Measurements from ENCODE around the gene CPED1. TPM values are rescaled to one million over a fixed set of nuclear protein-coding genes. Genes with fewer than 3 reads are reported as not detected.

The CPED1 gene
- total RNA-seq, 1 experiment from 2014 or later: 0.13 TPM

DNA sequence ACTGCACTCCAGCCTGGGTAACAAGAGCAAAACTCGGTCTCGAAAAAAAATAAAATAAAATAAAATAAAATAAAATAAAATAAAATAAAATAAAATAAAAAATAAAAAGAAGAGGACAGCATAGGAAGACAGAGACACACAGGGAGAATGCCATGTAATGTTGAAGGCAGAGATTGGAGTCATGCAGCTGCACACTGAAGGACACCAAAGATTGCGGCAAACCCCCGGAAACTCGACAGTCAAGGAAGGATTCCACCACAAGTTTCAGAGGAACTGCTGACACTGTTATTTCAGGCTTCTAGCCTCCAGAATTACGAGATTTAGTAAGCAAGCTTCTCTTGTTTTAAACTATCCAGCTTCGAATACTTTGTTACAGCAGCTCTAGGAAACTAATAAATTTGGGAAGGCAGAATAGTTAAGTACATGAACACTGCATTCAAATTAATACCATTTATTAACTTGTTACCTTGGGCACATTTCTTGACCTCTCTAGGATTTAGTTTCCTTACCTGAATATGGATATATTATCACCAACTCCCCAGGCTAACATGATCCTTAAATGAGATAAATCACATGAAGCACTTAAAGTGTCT is 9.5 kb downstream of the CPED1 start:
- H3K18ac ChIP-seq (ENCODE audit: insufficient read length, low read depth, low read length): no peak overlapping the region
- no CpG with 5 or more reads among the region's 7 CpGs for WGBS (ENCODE audit: extremely low coverage, insufficient read length, low lambda C conversion rate)
- Mint-ChIP-seq H3K36me3 (ENCODE audit: insufficient read depth in 1 of 3, low read depth in 3 of 3) (no peaks in the 10 kb centered on the region), H3K27me3 (ENCODE audit: low read depth) (no peaks in the 10 kb centered on the region), H3K9me3 (no peaks in the 10 kb centered on the region), H3K4me1 (peaks cover 2 to 3% of the 10 kb centered on the region in 2 experiments), H3K4me3 (no peak overlapping the region), H3K27ac (no peak overlapping the region)
- no peaks in the 10 kb centered on the region for H4K20me1 ChIP-seq (ENCODE audit: control insufficient read depth, insufficient read depth, insufficient read length)
- H3K56ac ChIP-seq (ENCODE audit: insufficient read length, low read depth, low read length): no peak overlapping the region
- H2AK5ac ChIP-seq (ENCODE audit: insufficient read length, low read length): no peak overlapping the region
- DNase-seq: no peak
- no peaks in the 10 kb centered on the region for H3K79me1 ChIP-seq (ENCODE audit: insufficient read depth, low read depth, low read length, poor library complexity, severe bottlenecking)
- H4K91ac ChIP-seq (ENCODE audit: insufficient read length, low read depth, low read length): no peak overlapping the region
- no peak overlapping the region for H3K4ac ChIP-seq (ENCODE audit: low read depth, low read length)
- H3K9me3 ChIP-seq (ENCODE audit: control insufficient read depth, low read depth, low read length): no peaks in the 10 kb centered on the region
- H4K5ac ChIP-seq (ENCODE audit: insufficient read length, low read depth, low read length): no peak overlapping the region
- H2BK12ac ChIP-seq (ENCODE audit: insufficient read length, low read depth, low read length): no peak overlapping the region
- no peak overlapping the region for H2BK120ac ChIP-seq (ENCODE audit: low read depth, low read length, poor library complexity, severe bottlenecking)
- no peak overlapping the region for H4K8ac ChIP-seq (replicated peaks; ENCODE audit: insufficient read length, low read depth, low read length)
- no peak overlapping the region for H2BK5ac ChIP-seq (ENCODE audit: insufficient read length, low read length)
- no peaks in the 10 kb centered on the region for H3K79me2 ChIP-seq (ENCODE audit: insufficient read depth, low read length)
- H3T11ph ChIP-seq (ENCODE audit: low read length): no peak overlapping the region
- no peak overlapping the region for H2BK15ac ChIP-seq (ENCODE audit: low read depth, low read length)
- no peak overlapping the region for H3K27ac ChIP-seq (ENCODE audit: insufficient read length, low read depth, low read length)
- no peak overlapping the region for H3K9ac ChIP-seq (ENCODE audit: extremely low read depth, insufficient read length, low read length)
- H3K14ac ChIP-seq (ENCODE audit: insufficient read depth, low read length): no peak overlapping the region
- no peak overlapping the region for H3K4me2 ChIP-seq (ENCODE audit: insufficient read depth, insufficient read length, low read length)
- no peaks in the 10 kb centered on the region for H3K23me2 ChIP-seq (ENCODE audit: insufficient read length, low read depth, low read length, poor library complexity, severe bottlenecking)
- H2BK20ac ChIP-seq (ENCODE audit: low read depth, low read length, poor library complexity, severe bottlenecking): no peak overlapping the region
- TF ChIP-seq, protein P1, sequence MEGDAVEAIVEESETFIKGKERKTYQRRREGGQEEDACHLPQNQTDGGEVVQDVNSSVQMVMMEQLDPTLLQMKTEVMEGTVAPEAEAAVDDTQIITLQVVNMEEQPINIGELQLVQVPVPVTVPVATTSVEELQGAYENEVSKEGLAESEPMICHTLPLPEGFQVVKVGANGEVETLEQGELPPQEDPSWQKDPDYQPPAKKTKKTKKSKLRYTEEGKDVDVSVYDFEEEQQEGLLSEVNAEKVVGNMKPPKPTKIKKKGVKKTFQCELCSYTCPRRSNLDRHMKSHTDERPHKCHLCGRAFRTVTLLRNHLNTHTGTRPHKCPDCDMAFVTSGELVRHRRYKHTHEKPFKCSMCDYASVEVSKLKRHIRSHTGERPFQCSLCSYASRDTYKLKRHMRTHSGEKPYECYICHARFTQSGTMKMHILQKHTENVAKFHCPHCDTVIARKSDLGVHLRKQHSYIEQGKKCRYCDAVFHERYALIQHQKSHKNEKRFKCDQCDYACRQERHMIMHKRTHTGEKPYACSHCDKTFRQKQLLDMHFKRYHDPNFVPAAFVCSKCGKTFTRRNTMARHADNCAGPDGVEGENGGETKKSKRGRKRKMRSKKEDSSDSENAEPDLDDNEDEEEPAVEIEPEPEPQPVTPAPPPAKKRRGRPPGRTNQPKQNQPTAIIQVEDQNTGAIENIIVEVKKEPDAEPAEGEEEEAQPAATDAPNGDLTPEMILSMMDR (conservative IDR thresholded peaks at IDR 0.05): no peak
- H3K4me1 ChIP-seq (ENCODE audit: insufficient read depth, low read length): no peaks in the 10 kb centered on the region; the same call in 1 of the 2 replicates
- H3K27me3 ChIP-seq (ENCODE audit: insufficient read depth, low read length): no peaks in the 10 kb centered on the region
- H3K23ac ChIP-seq (ENCODE audit: insufficient read length, low read depth, low read length): no peak overlapping the region
- H2AFZ ChIP-seq (ENCODE audit: low read length): no peak overlapping the region

Measured in H9 (cell line).